GM12875 (cell line): ENCODE measurements around the gene HSF5.

Source experiments
- H3K4me3 ChIP-seq: one replicate; pipeline ENCODE4 v1.5.1; 2011; ENCODE audit warnings: low read depth, low read length, control low read depth
- CTCF ChIP-seq: IDR thresholded peaks from 2 replicates; pipeline ENCODE4 v1.5.1; 2011; ENCODE audit warnings: low read depth, mild to moderate bottlenecking, control low read depth, inconsistent platforms, low read length, moderate library complexity, borderline replicate concordance; ENCODE audit not compliant: insufficient read depth

The HSF5 gene

GRCh38 chr17:58487589-58488427 is at the start of gene HSF5:
Gene HSF5 (minus strand): TSS chr17:58488408. CDS start chr17:58488274, 134 bp downstream.
- peak; percentile 40; the same call in 1 of the 2 replicates for TF ChIP-seq CTCF
- no peak within 1 kb of the TSS for H3K4me3 ChIP-seq

- no peak for TF ChIP-seq CTCF
- H3K4me3 ChIP-seq, result no peak overlapping the region
Observed at GRCh38 chr17:58537266-58537665, 49.1 kb upstream of the HSF5 start.

- H3K4me3 ChIP-seq, result no peak overlapping the region
- no peak for TF ChIP-seq CTCF
Observed at GRCh38 chr17:58536542-58536941, 48.3 kb upstream of the HSF5 start.

GRCh38 chr17:58535431-58535830 is 47.2 kb upstream of the HSF5 start:
- no peak overlapping the region for H3K4me3 ChIP-seq
- no peak for TF ChIP-seq CTCF

GRCh38 chr17:58534901-58535421 is 46.8 kb upstream of the HSF5 start:
- TF ChIP-seq CTCF, result no peak
- H3K4me3 ChIP-seq, result no peak overlapping the region

- TF ChIP-seq CTCF, result no peak
- H3K4me3 ChIP-seq, result no peak overlapping the region
Observed at GRCh38 chr17:58534331-58534730, 46.1 kb upstream of the HSF5 start.
